Measurements from ENCODE around the gene PRKD3. TPM values are rescaled to one million over a fixed set of nuclear protein-coding genes. Genes with fewer than 3 reads are reported as not detected.

PRKD3 gene
- total RNA-seq, 1 experiment from 2014 or later: 27.2 TPM

DNA sequence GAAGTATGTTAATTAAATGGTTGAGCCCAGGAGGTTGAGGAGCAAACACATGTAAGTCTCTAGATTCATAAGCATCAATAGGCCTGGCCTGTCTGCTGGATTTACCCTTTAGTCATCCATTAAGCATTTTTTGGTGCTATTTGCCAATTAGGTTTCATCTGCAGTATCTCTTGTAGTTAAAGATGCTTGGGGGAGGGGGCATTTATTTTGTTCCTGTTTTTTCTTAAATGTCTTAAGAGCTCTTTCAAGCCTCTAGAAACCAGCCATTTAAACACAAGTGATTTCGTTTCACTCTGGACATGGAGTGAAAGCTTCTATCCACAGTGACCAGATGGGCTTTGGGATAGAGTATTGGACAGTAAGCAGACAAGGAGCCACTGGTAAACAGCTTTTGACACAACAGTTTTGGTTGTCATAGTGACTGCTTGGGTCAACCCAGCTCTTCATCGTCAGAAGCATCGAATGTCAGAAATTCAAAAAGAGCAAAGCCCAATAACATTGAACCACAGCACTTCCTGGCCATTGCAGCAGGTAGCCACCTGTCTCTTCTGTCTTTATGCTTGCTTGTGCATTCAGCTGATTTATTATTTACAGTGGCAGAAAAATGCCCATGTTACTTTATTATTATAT lies 24.7 kb upstream of the PRKD3 start:
- CTCF ChIA-PET: interaction anchor here (0.6 kb wide), 1 partner anchor 23 kb away, joined by 3 read pairs; no protein-coding TSS in a partner anchor

DNA sequence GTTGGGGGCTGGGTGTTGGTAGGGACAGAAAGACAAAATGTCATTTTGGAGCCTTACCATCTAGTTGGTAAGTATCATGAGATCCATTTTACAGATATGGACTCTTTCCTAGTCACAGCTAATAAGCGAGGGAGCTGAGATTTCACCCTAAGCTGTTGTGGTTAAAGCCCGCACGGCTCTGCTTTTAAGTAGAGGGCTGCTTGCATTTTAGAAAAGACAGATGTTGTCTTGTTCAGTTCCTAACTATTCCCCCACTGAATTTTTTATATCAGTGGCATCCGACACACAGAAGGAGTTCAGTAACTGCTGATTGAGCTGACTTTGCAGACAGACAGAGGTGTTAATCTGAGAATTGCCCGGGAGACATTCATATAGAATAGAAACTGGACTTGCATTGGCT lies 23.5 kb upstream of the PRKD3 start:
- Histone ChIP-seq H3K27me3 (ENCODE audit: low read length) (no peaks in the 10 kb centered on the region), H3K36me3 (ENCODE audit: low read depth, low read length) (no peaks in the 10 kb centered on the region), H3K9ac (ENCODE audit: low read length) (no peak overlapping the region), H3K79me2 (ENCODE audit: low read length) (no peaks in the 10 kb centered on the region), H3K9me3 (ENCODE audit: low read length) (no peaks in the 10 kb centered on the region), H3K4me3 (ENCODE audit: low read length) (no peak overlapping the region), H3F3A (ENCODE audit: low read length, unreplicated experiment) (no peaks in the 10 kb centered on the region), H2AFZ (ENCODE audit: low read length) (no peak overlapping the region), H3K4me1 (ENCODE audit: insufficient read depth, low read length) (peaks cover 4% of the 10 kb centered on the region; the same call in 1 of the 2 replicates), H3K4me2 (ENCODE audit: low read length) (no peak overlapping the region), H4K20me1 (ENCODE audit: low read length) (no peaks in the 10 kb centered on the region), H3K27ac (ENCODE audit: low read length) (no peak overlapping the region), H3K9me2 (replicated peaks; ENCODE audit: low read length) (no peaks in the 10 kb centered on the region)
- ATAC-seq (no peak), DNase-seq (no peak)
- CTCF ChIA-PET: no interaction called here
- TF ChIP-seq EZH2phosphoT487 (IDR thresholded peaks at IDR 0.05; ENCODE audit: borderline replicate concordance, low read length) (no peak), EZH2 (IDR thresholded peaks at IDR 0.05; ENCODE audit: low read length, unreplicated experiment) (no peak), CTCF (conservative IDR thresholded peaks at IDR 0.05; ENCODE audit: low read depth, low read length) (no peak)
- POLR2A ChIA-PET (ENCODE audit: unreplicated experiment): no interaction called here
- intact Hi-C loops (cut with micrococcal nuclease): no loop called here
- BruUV-seq (replicated peaks): no TSS peak

More for the DNA sequence above, 24.7 kb upstream of the PRKD3 start:
- BruUV-seq (replicated peaks): no TSS peak
- Histone ChIP-seq H3K9me3 (ENCODE audit: low read length) (no peaks in the 10 kb centered on the region), H3K4me1 (ENCODE audit: insufficient read depth, low read length) (peaks cover 4% of the 10 kb centered on the region; the same call in 1 of the 2 replicates), H3K36me3 (ENCODE audit: low read depth, low read length) (no peaks in the 10 kb centered on the region), H3K79me2 (ENCODE audit: low read length) (no peaks in the 10 kb centered on the region), H3K4me2 (ENCODE audit: low read length) (no peak overlapping the region), H3K27ac (ENCODE audit: low read length) (no peak overlapping the region), H3K9ac (ENCODE audit: low read length) (no peak overlapping the region), H3K27me3 (ENCODE audit: low read length) (no peaks in the 10 kb centered on the region), H3K9me2 (replicated peaks; ENCODE audit: low read length) (no peaks in the 10 kb centered on the region), H4K20me1 (ENCODE audit: low read length) (no peaks in the 10 kb centered on the region), H3F3A (ENCODE audit: low read length, unreplicated experiment) (no peaks in the 10 kb centered on the region), H3K4me3 (ENCODE audit: low read length) (no peak overlapping the region), H2AFZ (ENCODE audit: low read length) (no peak overlapping the region)
- TF ChIP-seq CTCF (conservative IDR thresholded peaks at IDR 0.05; ENCODE audit: low read depth, low read length) (no peak), EZH2phosphoT487 (IDR thresholded peaks at IDR 0.05; ENCODE audit: borderline replicate concordance, low read length) (no peak), EZH2 (IDR thresholded peaks at IDR 0.05; ENCODE audit: low read length, unreplicated experiment) (no peak)
- POLR2A ChIA-PET (ENCODE audit: unreplicated experiment): no interaction called here
- DNase-seq (no peak), ATAC-seq (no peak)
- intact Hi-C loops (cut with micrococcal nuclease): no loop called here
